Omental fat pad (tissue), 4 donors: ENCODE data around the gene ITPRID2. TPM values are rescaled to one million over a fixed set of nuclear protein-coding genes. Genes with fewer than 3 reads are reported as not detected.
A peak's percentile ranks its signal among the peaks of the same experiment; 100 is the strongest.

ENCODE experiments used
- ATAC-seq: fragments of 150-250 bp; one replicate; pipeline ENCODE4 v1.9.1; 2016; ENCODE audit warnings: mild to moderate bottlenecking, moderate library complexity; ENCODE audit not compliant: low FRiP score
- DNase-seq: peaks from one replicate; pipeline ENCODE4 v3.0.0-alpha.2; 2019; ENCODE audit warnings: low spot score
- CTCF ChIP-seq, 3 donors: fragments of 450-650 bp; IDR thresholded peaks; one replicate each; pipeline ENCODE4 v1.5.1; 2016 to 2017; ENCODE audit warnings: antibody characterized with exemption in 3 of 3, mild to moderate bottlenecking in 3 of 3, moderate library complexity in 2 of 3
- total RNA-seq, 4 donors: library from RNA; depleted of rRNA; stranded (reverse); fragments of >200 nt; gene quantifications; one replicate each; pipeline ENCODE4 v1.1.0, GENCODE V29; 2016

ITPRID2 gene
- total RNA-seq, 4 donors from 2014 or later = 54.7 to 94.6 (median 70.6) TPM

- ATAC-seq = no peak
- no peak for TF ChIP-seq CTCF (IDR thresholded peaks at IDR 0.05)
Observed at GRCh38 chr2:181859803-181860202, 31.7 kb upstream of the ITPRID2 start.

GRCh38 chr2:181861379-181861778, 30.2 kb upstream of the ITPRID2 start:
- DNase-seq = no peak
- TF ChIP-seq CTCF (IDR thresholded peaks at IDR 0.05) = no peak
- no peak for ATAC-seq

More at GRCh38 chr2:181859803-181860202, 31.7 kb upstream of the ITPRID2 start:
- DNase-seq = no peak

- TF ChIP-seq CTCF (IDR thresholded peaks at IDR 0.05) = no peak
- DNase-seq (no peak), ATAC-seq (no peak)
Observed at GRCh38 chr2:181862583-181863281, 28.8 kb upstream of the ITPRID2 start.

- no peak for DNase-seq
- ATAC-seq = no peak
- TF ChIP-seq CTCF (IDR thresholded peaks at IDR 0.05) = no peak
Observed at GRCh38 chr2:181872178-181872577, 19.4 kb upstream of the ITPRID2 start.

GRCh38 chr2:181876614-181877063, 14.9 kb upstream of the ITPRID2 start:
- no peak for TF ChIP-seq CTCF (IDR thresholded peaks at IDR 0.05)
- DNase-seq (no peak), ATAC-seq (peak; percentile 90)

GRCh38 chr2:181877181-181877664, 14.3 kb upstream of the ITPRID2 start:
- TF ChIP-seq CTCF (IDR thresholded peaks at IDR 0.05) = no peak
- DNase-seq (no peak), ATAC-seq (no peak)

GRCh38 chr2:181878448-181878847, 13.1 kb upstream of the ITPRID2 start:
- DNase-seq (no peak), ATAC-seq (no peak)
- TF ChIP-seq CTCF (IDR thresholded peaks at IDR 0.05) = no peak
